Measurements from ENCODE around the gene ZNF423.

The ZNF423 gene

DNA sequence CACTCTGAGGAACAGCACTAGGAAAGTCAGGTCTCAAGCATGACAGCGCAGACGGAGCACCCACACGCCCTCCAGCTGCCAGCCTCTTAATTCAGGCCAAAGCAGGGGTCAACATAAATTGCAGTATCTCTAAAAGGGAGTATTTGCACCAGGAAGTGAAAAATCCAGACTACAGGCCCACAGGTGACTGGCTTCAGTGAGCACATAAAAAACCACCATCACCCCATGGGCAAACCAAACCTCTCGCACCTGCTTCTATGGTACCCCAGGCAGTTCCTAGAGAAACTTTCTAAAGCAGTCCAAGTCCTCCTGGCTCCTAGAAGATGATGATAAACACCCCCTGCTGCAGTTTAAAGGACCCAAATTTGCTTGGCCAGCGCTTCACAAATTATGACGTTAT lies 129.8 kb downstream of the ZNF423 start:
- no peak for DNase-seq (ENCODE audit: low read depth, low spot score)

- no peak for DNase-seq (ENCODE audit: low read depth, low spot score)
Measured at GRCh38 chr16:49725651-49726050, 130.3 kb downstream of the ZNF423 start.

- no peak for DNase-seq (ENCODE audit: low read depth, low spot score)
Measured at GRCh38 chr16:49724774-49725173, 131.1 kb downstream of the ZNF423 start.

DNA sequence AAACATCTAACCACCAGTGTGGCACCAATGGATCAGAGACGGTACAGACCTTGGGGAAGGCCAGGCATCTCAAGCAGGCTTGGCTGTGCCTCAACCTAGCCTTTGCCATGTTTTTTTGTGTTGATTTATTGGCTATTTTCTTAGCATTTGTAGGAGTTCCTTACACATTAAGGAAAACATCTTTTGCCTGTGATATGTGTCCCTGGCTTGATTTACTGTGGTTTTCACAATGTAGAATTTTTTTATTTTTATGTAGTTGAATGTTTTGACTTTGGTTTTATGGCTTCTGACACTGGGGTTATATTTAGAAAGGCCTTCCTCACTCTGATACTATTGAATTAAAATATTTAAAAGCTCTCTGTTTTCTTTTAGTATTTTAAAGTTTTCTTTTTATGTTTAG lies 132.6 kb downstream of the ZNF423 start:
- DNase-seq (ENCODE audit: low read depth, low spot score) = no peak

GRCh38 chr16:49720225-49720624 lies 135.7 kb downstream of the ZNF423 start:
- DNase-seq (ENCODE audit: low read depth, low spot score) = no peak

DNA sequence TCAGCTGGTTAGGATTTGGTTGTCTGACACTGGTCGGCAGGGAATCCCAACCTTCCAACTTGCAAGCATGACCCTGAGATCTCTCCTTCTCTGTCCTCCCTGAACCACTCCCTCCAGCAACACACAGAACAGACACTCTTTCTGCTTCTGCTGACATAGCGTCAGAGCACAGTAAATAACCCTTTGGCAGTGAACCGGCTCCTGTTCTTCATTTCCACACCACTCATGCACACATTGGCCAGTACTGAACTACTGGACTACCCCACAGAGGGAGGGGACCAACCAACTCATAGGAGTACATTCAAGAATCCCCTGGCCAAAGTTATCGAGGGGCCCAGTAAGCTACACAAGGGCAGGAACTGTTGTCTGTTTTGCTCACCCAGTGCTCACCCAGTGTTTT lies 138.2 kb downstream of the ZNF423 start:
- no peak for DNase-seq (ENCODE audit: low read depth, low spot score)

DNA sequence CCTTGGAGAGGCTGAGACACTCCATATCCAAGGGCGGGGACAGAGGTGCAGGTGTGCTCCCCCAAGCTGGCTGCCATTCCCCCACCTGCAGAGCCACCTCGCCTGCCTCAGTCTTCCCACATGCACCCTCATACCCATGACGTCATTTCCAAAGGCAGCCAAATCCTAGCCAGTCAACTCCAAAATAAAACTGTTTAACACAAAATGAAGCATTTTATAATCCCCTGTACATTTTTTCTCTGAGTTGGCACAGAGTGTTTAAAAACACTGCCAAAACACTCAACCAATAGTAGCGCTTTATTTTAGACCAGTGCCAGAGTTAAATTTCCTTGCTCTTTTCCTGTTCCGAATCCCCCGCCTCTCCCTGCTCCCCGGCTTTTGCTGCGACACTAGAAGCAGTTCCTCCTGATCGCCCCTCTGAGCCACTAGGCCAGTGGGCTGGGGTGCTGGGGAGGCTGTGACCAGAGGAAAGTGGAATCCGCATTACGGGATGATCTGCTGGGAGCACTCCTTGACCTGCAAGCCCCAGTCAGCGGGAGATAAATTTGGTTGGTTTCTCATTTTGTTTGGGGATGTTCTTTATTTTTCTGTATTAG lies 139.5 kb downstream of the ZNF423 start:
- no peak for DNase-seq (ENCODE audit: low read depth, low spot score)

- DNase-seq (ENCODE audit: low read depth, low spot score) = no peak
Measured at GRCh38 chr16:49713770-49714169, 142.1 kb downstream of the ZNF423 start.

DNA sequence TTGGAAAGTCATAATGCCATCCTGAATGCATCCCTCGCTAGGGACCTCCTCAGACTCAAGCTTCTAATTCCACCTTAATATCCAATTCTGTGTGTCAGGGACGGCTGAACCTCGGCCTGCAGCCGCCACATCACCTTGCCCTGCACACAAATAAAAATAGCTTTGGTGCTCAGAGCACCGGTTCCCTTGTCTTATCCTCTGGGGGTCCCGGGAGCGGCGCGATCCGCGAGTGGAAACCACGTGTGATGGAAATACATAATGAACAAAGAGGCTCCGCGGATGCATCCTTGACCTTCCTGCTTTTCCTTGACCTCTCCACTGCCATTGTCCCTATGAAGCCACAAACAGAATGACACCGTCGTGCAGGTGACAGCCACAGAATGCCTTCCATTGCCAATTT lies 143.4 kb downstream of the ZNF423 start:
- no peak for DNase-seq (ENCODE audit: low read depth, low spot score)

GRCh38 chr16:49712106-49712505 lies 143.8 kb downstream of the ZNF423 start:
- DNase-seq (ENCODE audit: low read depth, low spot score) = no peak

DNA sequence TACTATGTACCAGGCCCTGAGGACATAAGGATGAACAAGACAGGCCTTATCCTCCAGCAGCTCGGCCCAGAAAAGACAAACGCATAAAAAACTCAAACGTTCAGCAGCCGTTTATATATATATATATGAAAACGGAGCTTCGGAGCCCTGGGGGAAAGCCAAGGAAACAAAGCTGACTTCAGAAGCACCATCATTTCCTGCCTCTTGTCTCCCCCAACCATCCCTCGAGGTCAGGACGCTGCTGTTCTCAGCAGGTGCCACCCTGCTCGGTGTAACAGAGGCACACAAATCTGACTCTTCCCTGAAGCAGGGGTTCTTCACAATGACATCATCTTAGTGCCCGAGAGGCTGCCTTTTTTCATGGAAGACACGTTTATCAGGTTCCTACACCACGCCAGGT lies 146.9 kb downstream of the ZNF423 start:
- DNase-seq (ENCODE audit: low read depth, low spot score) = no peak

DNA sequence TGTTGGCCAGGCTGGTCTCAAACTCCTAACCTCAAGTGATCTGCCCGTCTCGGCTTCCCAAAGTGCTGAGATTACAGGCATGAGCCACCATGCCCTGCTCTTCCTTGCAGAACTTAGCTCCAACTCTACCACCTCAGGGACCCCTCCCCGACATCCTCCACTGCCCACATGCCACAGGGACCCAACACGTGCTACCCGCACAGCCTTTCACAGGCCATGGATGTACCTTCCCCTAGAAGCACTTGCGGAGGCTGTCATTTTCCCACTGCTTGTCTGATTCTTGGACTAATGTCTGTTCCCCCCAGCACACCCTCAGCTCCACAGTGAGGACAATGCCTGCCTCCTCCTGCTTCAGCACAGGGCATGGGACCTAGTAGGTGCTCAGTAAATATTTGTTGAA lies 147.4 kb downstream of the ZNF423 start:
- no peak for DNase-seq (ENCODE audit: low read depth, low spot score)

DNA sequence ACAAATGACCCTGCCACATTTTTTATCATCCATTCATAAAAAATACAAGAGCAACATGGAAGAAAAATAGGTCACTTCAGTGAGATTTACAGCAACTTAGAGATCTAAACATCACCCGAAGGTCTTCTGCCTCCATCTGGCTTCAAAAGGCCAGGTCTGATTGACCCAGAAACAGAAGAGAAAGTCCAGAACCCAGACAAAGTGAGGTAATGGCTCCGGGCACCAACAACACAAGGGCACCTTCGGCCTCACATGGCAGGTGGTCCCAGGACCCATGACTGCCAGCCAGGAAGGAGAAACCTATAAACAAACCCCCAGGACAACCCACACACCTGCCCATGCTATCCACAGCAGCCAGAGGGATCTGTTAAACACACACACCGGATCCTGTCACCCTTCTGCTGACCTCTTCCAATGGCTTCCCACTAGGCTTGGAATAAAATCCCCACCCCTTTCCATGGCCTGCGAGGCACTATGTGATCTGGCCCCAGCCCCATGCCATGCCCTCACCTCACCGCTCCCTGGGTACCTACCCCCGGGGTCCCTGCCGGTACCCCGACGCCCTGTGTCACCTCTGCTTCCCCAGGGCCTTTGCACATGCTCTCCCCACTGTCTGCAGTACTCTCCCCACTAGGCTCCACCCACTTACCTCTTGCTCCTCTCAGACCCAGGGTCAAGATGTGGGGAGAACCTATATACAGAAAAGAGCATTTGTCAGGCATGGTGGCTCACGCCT lies 149.1 kb downstream of the ZNF423 start:
- DNase-seq (ENCODE audit: low read depth, low spot score) = no peak

DNA sequence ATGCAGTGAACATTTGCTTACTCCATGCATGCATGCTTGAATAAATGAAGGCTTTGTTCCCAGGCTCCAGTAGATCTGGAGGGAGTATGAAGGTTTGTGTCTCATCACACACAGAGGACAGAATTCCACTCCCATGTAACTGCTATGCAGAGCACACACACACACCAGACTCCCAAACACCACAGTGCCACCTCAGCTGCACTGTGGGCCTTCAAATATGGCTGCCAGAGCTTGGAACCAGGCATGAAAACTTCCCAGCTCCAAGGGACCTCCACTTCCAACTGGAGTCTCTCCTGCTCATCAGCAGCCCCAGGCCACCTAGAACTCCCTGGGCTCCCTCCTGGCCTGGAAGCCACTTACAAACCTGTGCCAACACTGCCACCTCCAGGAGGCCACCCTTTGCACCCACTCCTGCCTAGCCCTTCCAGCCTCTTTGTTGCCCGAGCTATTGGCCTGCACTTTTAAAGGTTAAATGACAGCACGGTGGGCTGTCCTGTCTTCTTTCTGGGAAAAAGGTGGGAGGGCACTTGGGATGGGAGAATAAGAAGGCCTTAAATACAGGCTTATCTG lies 151.2 kb downstream of the ZNF423 start:
- no peak for DNase-seq (ENCODE audit: low read depth, low spot score)

DNA sequence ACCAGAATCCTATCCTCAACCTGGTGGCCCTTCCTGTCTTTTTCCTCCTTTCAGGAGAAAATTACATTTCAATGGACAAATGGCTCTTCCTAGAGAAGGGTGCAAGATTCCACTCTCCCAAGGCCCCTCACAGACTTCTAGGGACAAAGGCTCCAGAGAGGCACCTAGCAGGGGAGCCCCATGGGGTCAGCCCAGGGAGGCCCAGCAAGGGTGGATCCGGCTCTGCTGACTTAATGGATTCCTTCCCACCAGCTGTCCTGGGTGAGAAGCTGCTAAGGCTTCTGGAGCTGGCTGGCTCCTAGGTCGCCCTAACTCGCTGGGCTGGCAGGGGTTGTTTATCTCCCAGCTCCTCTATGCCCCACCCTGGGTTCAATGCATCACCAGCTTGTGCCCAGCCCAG lies 152.4 kb downstream of the ZNF423 start:
- DNase-seq (ENCODE audit: low read depth, low spot score) = no peak

- DNase-seq (ENCODE audit: low read depth, low spot score) = no peak
Measured at GRCh38 chr16:49701789-49702494, 154.0 kb downstream of the ZNF423 start.

- DNase-seq (ENCODE audit: low read depth, low spot score) = no peak
Measured at GRCh38 chr16:49701065-49701685, 154.7 kb downstream of the ZNF423 start.

DNA sequence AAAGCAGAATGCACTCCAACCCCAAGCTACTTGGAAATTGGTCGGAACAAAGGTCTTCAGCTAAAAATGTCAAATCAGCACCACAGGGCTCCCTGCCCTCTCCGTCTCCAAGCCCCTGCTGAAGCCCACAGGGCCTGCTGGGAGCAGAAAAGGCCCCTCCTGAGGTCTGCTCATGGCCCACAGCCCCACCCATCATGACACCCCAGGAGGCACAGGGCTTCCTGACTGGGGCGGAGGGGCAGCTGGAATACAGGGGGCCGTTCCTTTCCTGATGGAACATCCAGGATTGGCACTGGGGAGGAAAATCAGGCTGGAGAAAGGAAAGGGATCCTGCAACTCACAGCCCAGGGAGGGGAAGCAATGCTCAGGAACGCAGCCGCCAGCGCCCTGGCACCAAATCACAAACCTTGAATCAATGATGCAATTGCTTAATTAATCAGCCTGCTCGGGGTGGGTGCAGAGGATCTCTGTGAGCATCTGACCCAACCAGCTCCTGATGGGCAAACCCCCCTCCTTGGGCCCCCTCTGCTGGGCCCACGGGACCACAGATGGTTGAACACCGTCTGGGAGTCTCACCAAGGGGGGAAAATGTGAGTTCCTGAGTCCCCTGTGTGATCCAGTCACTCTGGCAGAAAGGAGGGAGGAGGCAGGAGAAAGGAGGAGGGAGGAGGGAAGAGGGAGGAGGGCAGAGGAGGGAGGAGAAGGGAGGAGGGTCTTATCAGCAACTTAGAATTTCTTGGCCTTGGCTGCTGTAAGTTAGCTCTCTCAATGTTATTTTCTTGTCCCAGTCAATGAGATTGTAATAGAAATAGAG lies 155.5 kb downstream of the ZNF423 start:
- no peak for DNase-seq (ENCODE audit: low read depth, low spot score)

- DNase-seq (ENCODE audit: low read depth, low spot score) = no peak
Measured at GRCh38 chr16:49699841-49700175, 156.1 kb downstream of the ZNF423 start.

DNA sequence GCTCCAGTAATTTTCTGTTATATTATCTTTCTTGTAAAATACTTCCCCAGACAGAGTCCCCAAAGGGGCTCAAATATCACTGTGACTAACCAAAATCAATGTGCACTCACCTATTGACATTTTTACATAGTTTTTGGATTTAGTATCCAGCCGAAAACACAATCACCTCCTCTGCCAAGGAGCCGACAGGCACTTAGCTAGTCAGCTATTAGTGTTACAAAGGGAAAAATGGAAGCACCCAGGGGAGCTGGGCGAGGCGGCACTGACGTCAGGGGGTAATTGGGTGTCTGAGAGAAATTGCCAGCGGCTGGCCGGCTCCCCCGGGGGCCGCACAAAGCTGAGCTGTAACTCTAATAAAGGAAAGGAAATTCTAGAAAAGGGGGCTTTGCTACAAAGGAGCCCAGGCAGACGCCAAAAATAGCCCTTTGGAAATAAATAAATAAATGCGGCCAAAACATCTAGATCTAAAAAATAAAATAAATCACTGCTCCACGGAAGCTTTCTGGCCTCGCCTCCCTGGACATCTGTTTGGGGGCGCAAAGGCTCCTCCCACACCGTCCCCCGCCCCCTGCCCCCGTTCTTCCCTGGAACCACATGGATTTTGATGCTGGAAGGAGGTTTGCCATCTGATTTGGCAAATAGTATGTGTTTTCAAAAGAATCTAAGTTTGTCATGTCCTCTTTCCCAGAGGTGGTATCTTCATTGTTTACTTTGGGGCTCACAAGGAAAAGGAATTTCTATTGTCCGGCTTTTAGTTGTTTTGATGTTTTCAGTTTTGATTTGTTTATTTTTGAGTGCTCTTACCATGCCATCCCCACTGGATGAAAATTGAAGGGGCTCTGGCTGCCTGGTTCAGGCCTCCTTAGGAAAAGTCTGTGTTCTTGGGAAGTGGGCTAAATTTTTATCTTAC lies 156.7 kb downstream of the ZNF423 start:
- no peak for DNase-seq (ENCODE audit: low read depth, low spot score)

DNA sequence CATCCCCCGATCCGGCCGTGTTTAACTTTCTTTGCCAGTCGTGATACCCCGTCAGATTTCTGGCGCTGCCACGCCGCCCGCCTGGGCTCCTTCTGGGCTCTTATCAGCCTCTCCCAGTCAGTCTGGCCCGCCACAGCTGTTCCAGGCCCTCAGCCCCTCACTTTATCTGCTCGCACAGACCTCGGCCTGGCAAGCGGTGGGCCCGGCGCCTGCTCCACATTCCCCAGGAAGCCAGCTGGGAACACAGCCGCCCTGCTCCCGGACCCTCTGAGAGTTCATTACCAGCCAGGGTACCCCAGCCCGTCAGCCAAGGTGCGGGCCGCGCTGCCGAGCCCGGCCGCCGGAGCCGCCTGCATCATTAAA lies 157.5 kb downstream of the ZNF423 start:
- DNase-seq (ENCODE audit: low read depth, low spot score) = no peak
